Fibroblast of peridontal ligament (primary cell): ENCODE data around the gene C9orf153.

Experiments used
- DNase-seq: peaks from one replicate; pipeline ENCODE4 v3.0.0-alpha.2; 2010; ENCODE audit errors: extremely low read depth

Gene C9orf153

GRCh38 chr9:86263876-86264275 is 4.4 kb upstream of the C9orf153 start:
- no peak for DNase-seq

- no peak for DNase-seq
Observed at GRCh38 chr9:86262492-86262891, 3.0 kb upstream of the C9orf153 start.

- DNase-seq: no peak
Observed at GRCh38 chr9:86257391-86257790, 2.1 kb downstream of the C9orf153 start.

GRCh38 chr9:86256653-86257052 is 2.8 kb downstream of the C9orf153 start:
- DNase-seq: no peak

GRCh38 chr9:86253577-86253976 is 5.9 kb downstream of the C9orf153 start:
- DNase-seq: no peak

GRCh38 chr9:86252870-86253269 is 6.6 kb downstream of the C9orf153 start:
- no peak for DNase-seq

GRCh38 chr9:86250123-86250522 is 9.3 kb downstream of the C9orf153 start:
- DNase-seq: no peak

- no peak for DNase-seq
Observed at GRCh38 chr9:86248746-86249145, 10.7 kb downstream of the C9orf153 start.

GRCh38 chr9:86246752-86247161 is 12.7 kb downstream of the C9orf153 start:
- peak; percentile 43 for DNase-seq

GRCh38 chr9:86242071-86242470 is 17.4 kb downstream of the C9orf153 start:
- peak; percentile 14 for DNase-seq

GRCh38 chr9:86241216-86241615 is 18.2 kb downstream of the C9orf153 start:
- peak; percentile 13 for DNase-seq

- peak; percentile 48 for DNase-seq
Observed at GRCh38 chr9:86238861-86239770, 20.3 kb downstream of the C9orf153 start.

- DNase-seq: no peak
Observed at GRCh38 chr9:86230858-86231257, 28.6 kb downstream of the C9orf153 start.

GRCh38 chr9:86222667-86223066 is 36.8 kb downstream of the C9orf153 start:
- DNase-seq: no peak

GRCh38 chr9:86219606-86220005 is 39.9 kb downstream of the C9orf153 start:
- no peak for DNase-seq

- DNase-seq: no peak
Observed at GRCh38 chr9:86217076-86217755, 42.2 kb downstream of the C9orf153 start.

GRCh38 chr9:86207193-86207592 is 52.3 kb downstream of the C9orf153 start:
- no peak for DNase-seq

GRCh38 chr9:86202338-86202882 is 57.0 kb downstream of the C9orf153 start:
- peak; percentile 67 for DNase-seq

GRCh38 chr9:86201474-86202337 is 57.8 kb downstream of the C9orf153 start:
- no peak for DNase-seq

GRCh38 chr9:86200599-86201162 is 58.8 kb downstream of the C9orf153 start:
- DNase-seq: no peak

- no peak for DNase-seq
Observed at GRCh38 chr9:86193088-86193487, 66.4 kb downstream of the C9orf153 start.
